K562 (cell line): ENCODE results near the gene GPR52. TPM values are rescaled to one million over a fixed set of nuclear protein-coding genes. Genes with fewer than 3 reads are reported as not detected.
A peak's percentile ranks its signal among the peaks of the same experiment; 100 is the strongest.

Experiments used
- ARID1B ChIP-seq: fragments of 450-650 bp; IDR thresholded peaks from 2 replicates; pipeline ENCODE4 v1.6.1; 2016; ENCODE audit warnings: antibody characterized with exemption, mild to moderate bottlenecking, inconsistent platforms
- ARID2 ChIP-seq: fragments of 450-650 bp; IDR thresholded peaks from 2 replicates; pipeline ENCODE4 v1.6.1; 2017; ENCODE audit warnings: antibody characterized with exemption, mild to moderate bottlenecking
- ATF2 ChIP-seq: sonication (generic); formaldehyde crosslinking; IDR thresholded peaks from 2 replicates; pipeline ENCODE4 v1.8.1; 2022; ENCODE audit warnings: missing genetic modification reagents
- CCNT2 ChIP-seq: IDR thresholded peaks from 2 replicates; pipeline ENCODE4 v1.6.1; 2011; ENCODE audit warnings: borderline replicate concordance, low read depth, mild to moderate bottlenecking, moderate library complexity, mixed read lengths, low read length; ENCODE audit not compliant: insufficient read length; ENCODE audit errors: extremely low read depth
- FOXM1 ChIP-seq, 2 experiments: fragments of 450-650 bp in 1 of 2; sonication (generic) in 1 of 2; formaldehyde crosslinking in 1 of 2; IDR thresholded peaks; 2 replicates each; pipeline versions ENCODE4 v1.6.1 to v1.9.0; 2017 to 2022; ENCODE audit warnings: low read depth in 2 of 2, mild to moderate bottlenecking in 2 of 2, missing genetic modification reagents in 1 of 2, moderate library complexity in 1 of 2
- HMBOX1 ChIP-seq: sonication (generic); IDR thresholded peaks from 2 replicates; pipeline ENCODE4 v1.6.1; 2016
- MYBL2 ChIP-seq, 2 experiments: fragments of 450-650 bp in 1 of 2; sonication (generic) in 1 of 2; formaldehyde crosslinking in 1 of 2; IDR thresholded peaks; 2 replicates each; pipeline versions ENCODE4 v1.6.1 to v1.8.1; 2017 to 2022; ENCODE audit warnings: borderline replicate concordance in 1 of 2, inconsistent platforms in 1 of 2, low read depth in 1 of 2, mild to moderate bottlenecking in 1 of 2, missing genetic modification reagents in 1 of 2, moderate library complexity in 1 of 2
- NCOR1 ChIP-seq: fragments of 450-650 bp; IDR thresholded peaks from 2 replicates; pipeline ENCODE4 v1.6.1; 2016; ENCODE audit warnings: mild to moderate bottlenecking, moderate library complexity
- PHB ChIP-seq: fragments of 250-450 bp; sonication (Bioruptor Pico); IDR thresholded peaks from 2 replicates; pipeline ENCODE4 v1.5.0; 2021
- PKNOX1 ChIP-seq: fragments of 450-650 bp; IDR thresholded peaks from 2 replicates; pipeline ENCODE4 v1.6.1; 2016
- POLR2AphosphoS5 ChIP-seq: IDR thresholded peaks from 2 replicates; pipeline ENCODE4 v1.6.1; 2011; ENCODE audit warnings: mild to moderate bottlenecking, low read depth, low read length, moderate library complexity; ENCODE audit not compliant: control insufficient read depth, insufficient read depth
- TAL1 ChIP-seq: fragments of 450-650 bp; IDR thresholded peaks from 2 replicates; pipeline ENCODE4 v1.6.1; 2016; ENCODE audit warnings: mild to moderate bottlenecking
- TCF3 ChIP-seq: sonication (generic); formaldehyde crosslinking; IDR thresholded peaks from 2 replicates; pipeline ENCODE4 v1.4.0; 2020; ENCODE audit warnings: mild to moderate bottlenecking, missing genetic modification reagents
- ZBTB9 ChIP-seq: fragments of 450-650 bp; formaldehyde crosslinking; IDR thresholded peaks from 2 replicates; pipeline ENCODE4 v1.4.0; 2020; ENCODE audit warnings: mild to moderate bottlenecking, moderate library complexity
- ZNF699 ChIP-seq: fragments of 250-450 bp; sonication (Bioruptor Pico); IDR thresholded peaks from 2 replicates; pipeline ENCODE4 v1.8.0; 2021; ENCODE audit warnings: mild to moderate bottlenecking, moderate library complexity; ENCODE audit not compliant: insufficient replicate concordance
- polyA plus RNA-seq, 8 experiments: library from polyadenylated mRNA; depleted of rRNA in 4 of 8; stranded (reverse) in 5 of 8; unstranded in 3 of 8; fragments of >200 nt; fragmentation: Nextera tagmentation in 2 of 8; fragmentation: Illumina TruSeq in 1 of 8; extraction: Ambion mirVana in 2 of 8; extraction: Trizol in 1 of 8; gene quantifications; 2 replicates each; pipeline versions ENCODE4 v1.2.1 to v1.2.3, GENCODE V29; 2011 to 2014; ENCODE audit warnings: inconsistent platforms in 1 of 8, missing spikeins in 1 of 8
- total RNA-seq, 7 experiments: library from RNA; depleted of rRNA in 6 of 7; stranded (reverse); fragments of >200 nt in 6 of 7; fragmentation: Illumina TruSeq in 2 of 7; extraction: Trizol in 2 of 7; gene quantifications; 2 replicates each; pipeline versions ENCODE4 v1.2.1 to v1.2.3, GENCODE V29; 2011 to 2021; ENCODE audit warnings: low replicate concordance in 1 of 7
- TF ChIP-seq, protein P1 (sequence below): sonication (generic); formaldehyde crosslinking; IDR thresholded peaks from 2 replicates; pipeline ENCODE4 v1.8.0; 2023; ENCODE audit warnings: missing genetic modification reagents, mild to moderate bottlenecking, borderline replicate concordance

The GPR52 gene
- total and polyA plus RNA-seq, 9 of the 15 experiments (the other 6 are each of a cell fraction or from before 2014, with no cell fraction given): 0.12 to 4.9 (median 1.1) TPM; not detected in 3

DNA sequence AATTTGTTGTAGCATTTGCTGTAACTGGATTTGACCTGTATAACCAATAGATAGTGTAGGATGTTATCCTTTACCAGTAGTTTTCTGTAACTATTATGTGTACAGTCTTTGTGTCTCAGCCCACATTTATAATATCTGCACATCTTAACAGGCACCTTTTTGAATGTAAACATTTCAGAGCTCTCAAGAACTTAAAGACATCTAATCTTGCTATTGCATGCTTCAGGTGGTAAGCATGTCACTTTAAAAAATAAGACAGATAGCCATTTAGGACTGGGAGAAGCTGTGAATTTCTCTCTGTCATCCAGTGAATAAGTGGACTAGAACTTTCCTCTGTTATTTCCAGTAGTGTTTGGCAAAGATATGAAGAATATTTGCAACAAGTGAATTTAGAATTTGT, 22.6 kb upstream of the GPR52 start (continued):
- TF ChIP-seq ATF2: no peak
- peak; percentile 51 for TF ChIP-seq TCF3
- TF ChIP-seq PHB (CRISPR knock-in tag): no peak
- TF ChIP-seq TAL1: peak; percentile 50; the same call in 1 of the 2 replicates
- TF ChIP-seq ARID1B: peak; percentile 62
- TF ChIP-seq, protein P1, sequence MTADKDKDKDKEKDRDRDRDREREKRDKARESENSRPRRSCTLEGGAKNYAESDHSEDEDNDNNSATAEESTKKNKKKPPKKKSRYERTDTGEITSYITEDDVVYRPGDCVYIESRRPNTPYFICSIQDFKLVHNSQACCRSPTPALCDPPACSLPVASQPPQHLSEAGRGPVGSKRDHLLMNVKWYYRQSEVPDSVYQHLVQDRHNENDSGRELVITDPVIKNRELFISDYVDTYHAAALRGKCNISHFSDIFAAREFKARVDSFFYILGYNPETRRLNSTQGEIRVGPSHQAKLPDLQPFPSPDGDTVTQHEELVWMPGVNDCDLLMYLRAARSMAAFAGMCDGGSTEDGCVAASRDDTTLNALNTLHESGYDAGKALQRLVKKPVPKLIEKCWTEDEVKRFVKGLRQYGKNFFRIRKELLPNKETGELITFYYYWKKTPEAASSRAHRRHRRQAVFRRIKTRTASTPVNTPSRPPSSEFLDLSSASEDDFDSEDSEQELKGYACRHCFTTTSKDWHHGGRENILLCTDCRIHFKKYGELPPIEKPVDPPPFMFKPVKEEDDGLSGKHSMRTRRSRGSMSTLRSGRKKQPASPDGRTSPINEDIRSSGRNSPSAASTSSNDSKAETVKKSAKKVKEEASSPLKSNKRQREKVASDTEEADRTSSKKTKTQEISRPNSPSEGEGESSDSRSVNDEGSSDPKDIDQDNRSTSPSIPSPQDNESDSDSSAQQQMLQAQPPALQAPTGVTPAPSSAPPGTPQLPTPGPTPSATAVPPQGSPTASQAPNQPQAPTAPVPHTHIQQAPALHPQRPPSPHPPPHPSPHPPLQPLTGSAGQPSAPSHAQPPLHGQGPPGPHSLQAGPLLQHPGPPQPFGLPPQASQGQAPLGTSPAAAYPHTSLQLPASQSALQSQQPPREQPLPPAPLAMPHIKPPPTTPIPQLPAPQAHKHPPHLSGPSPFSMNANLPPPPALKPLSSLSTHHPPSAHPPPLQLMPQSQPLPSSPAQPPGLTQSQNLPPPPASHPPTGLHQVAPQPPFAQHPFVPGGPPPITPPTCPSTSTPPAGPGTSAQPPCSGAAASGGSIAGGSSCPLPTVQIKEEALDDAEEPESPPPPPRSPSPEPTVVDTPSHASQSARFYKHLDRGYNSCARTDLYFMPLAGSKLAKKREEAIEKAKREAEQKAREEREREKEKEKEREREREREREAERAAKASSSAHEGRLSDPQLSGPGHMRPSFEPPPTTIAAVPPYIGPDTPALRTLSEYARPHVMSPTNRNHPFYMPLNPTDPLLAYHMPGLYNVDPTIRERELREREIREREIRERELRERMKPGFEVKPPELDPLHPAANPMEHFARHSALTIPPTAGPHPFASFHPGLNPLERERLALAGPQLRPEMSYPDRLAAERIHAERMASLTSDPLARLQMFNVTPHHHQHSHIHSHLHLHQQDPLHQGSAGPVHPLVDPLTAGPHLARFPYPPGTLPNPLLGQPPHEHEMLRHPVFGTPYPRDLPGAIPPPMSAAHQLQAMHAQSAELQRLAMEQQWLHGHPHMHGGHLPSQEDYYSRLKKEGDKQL (CRISPR knock-in tag): no peak
- peak; percentile 15; the same call in 1 of the 2 replicates for TF ChIP-seq NCOR1
- TF ChIP-seq POLR2AphosphoS5: no peak
- no peak for TF ChIP-seq CCNT2
- peak; percentile 65 for TF ChIP-seq FOXM1 (IDR thresholded peaks at IDR 0.05; ENCODE audit: low read depth)
- TF ChIP-seq FOXM1 (CRISPR knock-in tag; IDR thresholded peaks at IDR 0.05; ENCODE audit: low read depth): no peak
- no peak for TF ChIP-seq ARID2
- no peak for TF ChIP-seq ZNF699
- 0 out of 2 replicates have a peak, but pooled peaks have one; percentile 29 for TF ChIP-seq PKNOX1
- TF ChIP-seq ZBTB9 (CRISPR knock-in tag): no peak
- TF ChIP-seq HMBOX1: peak; percentile 31; the same call in 1 of the 2 replicates
- TF ChIP-seq MYBL2 (IDR thresholded peaks at IDR 0.05; ENCODE audit: low read depth): peak; percentile 25; the same call in 1 of the 2 replicates
- TF ChIP-seq MYBL2 (CRISPR knock-in tag; IDR thresholded peaks at IDR 0.05; ENCODE audit: borderline replicate concordance): no peak
- TF ChIP-seq, all 486 proteins: peak for 12
